ENCODE results near the gene EIF4ENIF1. TPM values are rescaled to one million over a fixed set of nuclear protein-coding genes. Genes with fewer than 3 reads are reported as not detected.
"Not testable (repeated sequence)": the region's sequence is repeated elsewhere in the genome, so short reads cannot be mapped to it uniquely, and the experiment has no call there.

The EIF4ENIF1 gene
- total RNA-seq, 4 donors from 2014 or later: 22.2 to 47.9 (median 26.2) TPM

DNA sequence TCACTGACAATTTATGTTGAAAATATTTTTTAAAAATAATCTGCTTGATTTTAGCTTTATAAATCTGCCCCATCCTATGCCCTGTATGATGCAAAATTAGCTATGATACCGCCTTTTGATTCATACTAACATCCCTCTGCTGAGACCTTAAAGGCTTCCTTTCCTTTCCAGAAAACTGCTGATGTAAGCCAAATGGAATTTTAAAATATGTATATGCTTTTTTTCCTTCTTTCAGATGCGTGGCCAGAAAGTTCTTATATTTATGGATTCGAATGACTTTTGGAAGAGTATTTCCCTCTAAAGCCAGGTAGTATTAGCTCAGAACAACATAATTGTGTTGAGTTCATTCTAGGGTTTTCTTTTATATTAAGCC is 41.2 kb upstream of the EIF4ENIF1 start:
- Histone ChIP-seq H3K36me3 (no peaks in the 10 kb centered on the region), H3K9me3 (no peaks in the 10 kb centered on the region), H3K4me3 (no peak overlapping the region), H3K27ac (peak overlapping the region in 1 of 4 donors; percentile 18), H3K4me1 (no peaks in the 10 kb centered on the region), H3K27me3 (no peaks in the 10 kb centered on the region)
- no peak for TF ChIP-seq POLR2A (IDR thresholded peaks at IDR 0.05)
- TF ChIP-seq, protein P1, sequence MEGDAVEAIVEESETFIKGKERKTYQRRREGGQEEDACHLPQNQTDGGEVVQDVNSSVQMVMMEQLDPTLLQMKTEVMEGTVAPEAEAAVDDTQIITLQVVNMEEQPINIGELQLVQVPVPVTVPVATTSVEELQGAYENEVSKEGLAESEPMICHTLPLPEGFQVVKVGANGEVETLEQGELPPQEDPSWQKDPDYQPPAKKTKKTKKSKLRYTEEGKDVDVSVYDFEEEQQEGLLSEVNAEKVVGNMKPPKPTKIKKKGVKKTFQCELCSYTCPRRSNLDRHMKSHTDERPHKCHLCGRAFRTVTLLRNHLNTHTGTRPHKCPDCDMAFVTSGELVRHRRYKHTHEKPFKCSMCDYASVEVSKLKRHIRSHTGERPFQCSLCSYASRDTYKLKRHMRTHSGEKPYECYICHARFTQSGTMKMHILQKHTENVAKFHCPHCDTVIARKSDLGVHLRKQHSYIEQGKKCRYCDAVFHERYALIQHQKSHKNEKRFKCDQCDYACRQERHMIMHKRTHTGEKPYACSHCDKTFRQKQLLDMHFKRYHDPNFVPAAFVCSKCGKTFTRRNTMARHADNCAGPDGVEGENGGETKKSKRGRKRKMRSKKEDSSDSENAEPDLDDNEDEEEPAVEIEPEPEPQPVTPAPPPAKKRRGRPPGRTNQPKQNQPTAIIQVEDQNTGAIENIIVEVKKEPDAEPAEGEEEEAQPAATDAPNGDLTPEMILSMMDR (IDR thresholded peaks at IDR 0.05): no peak
- DNase-seq: no peak

DNA sequence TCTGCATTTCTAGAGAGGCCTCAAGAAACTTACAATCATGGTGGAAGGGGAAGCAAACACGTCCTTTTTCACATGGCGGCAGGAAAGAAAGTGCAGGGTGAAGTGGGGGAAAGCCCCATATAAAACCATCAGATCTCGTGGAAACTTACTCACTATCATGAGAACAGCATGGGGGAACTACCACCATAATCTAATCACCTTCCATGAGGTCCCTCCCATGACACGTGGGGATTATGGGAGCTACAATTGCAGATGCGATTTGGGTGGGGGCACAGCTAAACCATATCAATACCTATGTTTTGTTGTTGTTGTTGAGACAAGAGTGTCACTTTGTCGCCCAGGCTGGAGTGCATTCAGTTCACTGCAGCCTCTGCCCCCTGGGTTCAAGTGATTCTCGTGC is 36.6 kb upstream of the EIF4ENIF1 start:
- no peak for TF ChIP-seq POLR2A (IDR thresholded peaks at IDR 0.05)
- TF ChIP-seq, protein P1 (IDR thresholded peaks at IDR 0.05): no peak
- no peaks in the 10 kb centered on the region for H3K9me3 ChIP-seq
- no peaks in the 10 kb centered on the region for H3K27me3 ChIP-seq
- H3K36me3 ChIP-seq: no peaks in the 10 kb centered on the region
- no peak for DNase-seq
- H3K27ac ChIP-seq: no peak overlapping the region
- no peaks in the 10 kb centered on the region for H3K4me1 ChIP-seq
- H3K4me3 ChIP-seq: no peak overlapping the region

DNA sequence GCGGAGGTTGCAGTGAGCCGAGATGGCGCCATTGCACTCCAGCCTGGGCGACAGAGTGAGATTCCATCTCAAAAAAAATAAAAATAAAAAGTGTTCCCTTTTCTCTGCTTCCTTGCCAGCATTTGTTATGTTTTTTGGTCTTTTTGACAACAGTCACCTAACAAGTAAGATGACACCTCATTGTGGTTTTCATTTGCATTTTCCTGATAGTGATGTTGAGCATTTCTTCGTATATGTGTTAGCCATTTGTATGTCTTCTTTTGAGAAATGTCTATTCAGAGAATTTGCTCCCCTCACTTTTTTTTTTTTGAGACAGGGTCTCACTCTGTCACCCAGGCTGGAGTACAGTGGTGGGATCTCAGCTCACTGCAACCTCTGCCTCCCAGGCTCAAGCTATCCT is 34.5 kb upstream of the EIF4ENIF1 start:
- not testable (repeated sequence) for H3K27me3 ChIP-seq, H3K4me3 ChIP-seq, H3K36me3 ChIP-seq, H3K4me1 ChIP-seq, DNase-seq, H3K9me3 ChIP-seq, H3K27ac ChIP-seq

DNA sequence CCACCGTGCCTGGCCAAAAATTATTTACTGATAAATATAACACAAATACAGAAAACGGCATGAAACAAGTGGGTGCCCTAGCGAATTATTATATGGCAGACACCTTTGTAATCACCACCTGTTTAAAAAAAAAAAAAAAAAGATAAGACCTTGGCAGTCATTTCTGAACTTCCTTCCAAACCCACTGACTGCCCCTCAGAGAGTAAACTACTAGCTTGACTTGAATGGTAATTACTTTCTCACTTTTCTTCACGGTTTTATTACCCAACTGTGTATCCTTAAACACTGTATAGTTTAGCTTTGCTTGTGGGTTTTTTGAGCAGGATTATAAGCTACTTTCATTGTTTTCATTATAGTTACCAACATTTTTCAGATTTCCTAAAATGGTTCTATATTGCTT is 30.4 kb upstream of the EIF4ENIF1 start:
- no peak for TF ChIP-seq POLR2A (IDR thresholded peaks at IDR 0.05)
- TF ChIP-seq, protein P1 (IDR thresholded peaks at IDR 0.05): no peak
- H3K36me3 ChIP-seq: no peaks in the 10 kb centered on the region
- H3K9me3 ChIP-seq: no peaks in the 10 kb centered on the region
- no peak overlapping the region for H3K4me3 ChIP-seq
- no peak for DNase-seq
- H3K27ac ChIP-seq: no peak overlapping the region
- H3K27me3 ChIP-seq: no peaks in the 10 kb centered on the region
- no peaks in the 10 kb centered on the region for H3K4me1 ChIP-seq

- DNase-seq: no peak
- TF ChIP-seq, protein P1 (IDR thresholded peaks at IDR 0.05): no peak
- no peak for TF ChIP-seq POLR2A (IDR thresholded peaks at IDR 0.05)
- H3K9me3 ChIP-seq: no peaks in the 10 kb centered on the region
- no peak overlapping the region for H3K27ac ChIP-seq
- H3K4me3 ChIP-seq: no peak overlapping the region
- H3K4me1 ChIP-seq: no peaks in the 10 kb centered on the region
- no peaks in the 10 kb centered on the region for H3K27me3 ChIP-seq
- H3K36me3 ChIP-seq: no peaks in the 10 kb centered on the region
Observed at GRCh38 chr22:31509061-31509762, 19.6 kb upstream of the EIF4ENIF1 start.

DNA sequence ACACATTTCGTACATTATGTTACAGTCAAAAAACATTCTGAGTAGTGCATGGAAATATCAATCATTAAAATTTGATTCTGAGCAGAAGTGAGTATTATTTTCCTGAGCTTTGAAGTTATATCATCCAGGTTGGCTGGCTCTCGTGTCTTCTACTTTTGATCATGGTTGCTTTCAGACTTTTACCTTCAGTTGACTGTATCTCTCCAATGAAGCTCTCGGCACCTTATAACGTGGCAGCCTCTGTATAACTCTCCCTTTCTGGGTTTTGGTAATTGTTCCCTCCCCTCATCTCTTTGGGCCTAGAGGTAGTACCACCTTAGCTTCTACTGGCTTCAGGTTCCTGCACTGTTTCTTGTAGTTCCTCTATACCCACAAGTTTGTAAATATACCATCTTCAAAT is 18.9 kb upstream of the EIF4ENIF1 start:
- Histone ChIP-seq H3K27ac (no peak overlapping the region), H3K9me3 (no peaks in the 10 kb centered on the region), H3K4me3 (no peak overlapping the region), H3K27me3 (no peaks in the 10 kb centered on the region), H3K36me3 (no peaks in the 10 kb centered on the region), H3K4me1 (no peaks in the 10 kb centered on the region)
- TF ChIP-seq, protein P1 (IDR thresholded peaks at IDR 0.05): no peak
- no peak for TF ChIP-seq POLR2A (IDR thresholded peaks at IDR 0.05)
- no peak for DNase-seq

- H3K27ac ChIP-seq, H3K4me1 ChIP-seq, H3K36me3 ChIP-seq, H3K27me3 ChIP-seq, DNase-seq, H3K4me3 ChIP-seq, H3K9me3 ChIP-seq: not testable (repeated sequence)
Observed at GRCh38 chr22:31507517-31507916, 17.9 kb upstream of the EIF4ENIF1 start.
